K562 (cell line): ENCODE measurements around the gene AGT.

Experiments used
- BRCA1 ChIP-seq, 2 experiments: fragments of 450-650 bp in 1 of 2; sonication (generic) in 1 of 2; formaldehyde crosslinking in 1 of 2; IDR thresholded peaks; 2 replicates each; pipeline versions ENCODE4 v1.5.0 to v1.6.1; 2017 to 2020; ENCODE audit warnings: mild to moderate bottlenecking in 1 of 2, missing genetic modification reagents in 1 of 2
- CTCF ChIP-seq, 3 experiments: IDR thresholded peaks in 2 of 3; conservative IDR thresholded peaks in 1 of 3; 2 replicates each; pipeline ENCODE4 v1.5.1; 2011 to 2012; ENCODE audit warnings: low read length in 3 of 3, mild to moderate bottlenecking in 3 of 3, control low read depth in 2 of 3, improper control_type of control experiment in 1 of 3, inconsistent platforms in 1 of 3, low read depth in 1 of 3, mixed read lengths in 1 of 3, moderate library complexity in 1 of 3; ENCODE audit not compliant: insufficient read depth in 2 of 3
- ELF4 ChIP-seq: fragments of 450-650 bp; formaldehyde crosslinking; IDR thresholded peaks from 2 replicates; pipeline ENCODE4 v1.4.0; 2022; ENCODE audit warnings: missing genetic modification characterization
- IRF1 ChIP-seq: sonication (generic); formaldehyde crosslinking; IDR thresholded peaks from 2 replicates; pipeline ENCODE4 v1.8.0; 2022; ENCODE audit warnings: missing genetic modification reagents, mild to moderate bottlenecking, borderline replicate concordance
- REST ChIP-seq, 2 experiments: fragments of 450-650 bp; formaldehyde crosslinking in 1 of 2; IDR thresholded peaks; 2 replicates each; pipeline versions ENCODE4 v1.4.0 to v1.6.1; 2014 to 2020; ENCODE audit warnings: mild to moderate bottlenecking in 2 of 2, borderline replicate concordance in 1 of 2, low read depth in 1 of 2
- SIX5 ChIP-seq, 2 experiments: IDR thresholded peaks; 2 replicates each; pipeline ENCODE4 v1.6.1; 2011; ENCODE audit warnings: low read length in 2 of 2, borderline replicate concordance in 1 of 2, low read depth in 1 of 2, mild to moderate bottlenecking in 1 of 2, moderate library complexity in 1 of 2; ENCODE audit not compliant: insufficient read depth in 1 of 2
- ZBTB1 ChIP-seq: sonication (generic); formaldehyde crosslinking; IDR thresholded peaks from 2 replicates; pipeline ENCODE4 v1.8.1; 2023; ENCODE audit warnings: missing genetic modification reagents, low read depth, mild to moderate bottlenecking, borderline replicate concordance
- ZBTB33 ChIP-seq: sonication (generic); formaldehyde crosslinking; IDR thresholded peaks from 2 replicates; pipeline ENCODE4 v1.8.1; 2023; ENCODE audit warnings: mild to moderate bottlenecking, missing genetic modification reagents
- ZNF239 ChIP-seq: fragments of 250-450 bp; sonication (Bioruptor Pico); IDR thresholded peaks from 2 replicates; pipeline ENCODE4 v1.4.0; 2020; ENCODE audit warnings: mild to moderate bottlenecking

GRCh38 chr1:230707732-230708630, 5.9 kb downstream of the AGT start:
- TF ChIP-seq BRCA1 (IDR thresholded peaks at IDR 0.05) (no peak), BRCA1 (CRISPR knock-in tag; IDR thresholded peaks at IDR 0.05) (no peak), REST (IDR thresholded peaks at IDR 0.05; ENCODE audit: borderline replicate concordance) (no peak), REST (CRISPR knock-in tag; IDR thresholded peaks at IDR 0.05; ENCODE audit: low read depth) (no peak), SIX5 (IDR thresholded peaks at IDR 0.05; ENCODE audit: borderline replicate concordance in 1 of 2, insufficient read depth in 1 of 2, low read depth in 1 of 2, low read length in 2 of 2) (no peak), ZBTB1 (CRISPR knock-in tag) (no peak), ZBTB33 (CRISPR knock-in tag) (no peak), CTCF (IDR thresholded peaks at IDR 0.05 in 2 of 3, conservative IDR thresholded peaks at IDR 0.05 in 1 of 3; ENCODE audit: insufficient read depth in 2 of 3, low read depth in 1 of 3, low read length in 3 of 3) (no peak), ZNF239 (CRISPR knock-in tag) (no peak), ELF4 (CRISPR knock-in tag) (no peak), IRF1 (CRISPR knock-in tag) (no peak)
